ENCODE data around the gene AMBN.
"Not testable (repeated sequence)": the region's sequence is repeated elsewhere in the genome, so short reads cannot be mapped to it uniquely, and the experiment has no call there.

The AMBN gene

DNA sequence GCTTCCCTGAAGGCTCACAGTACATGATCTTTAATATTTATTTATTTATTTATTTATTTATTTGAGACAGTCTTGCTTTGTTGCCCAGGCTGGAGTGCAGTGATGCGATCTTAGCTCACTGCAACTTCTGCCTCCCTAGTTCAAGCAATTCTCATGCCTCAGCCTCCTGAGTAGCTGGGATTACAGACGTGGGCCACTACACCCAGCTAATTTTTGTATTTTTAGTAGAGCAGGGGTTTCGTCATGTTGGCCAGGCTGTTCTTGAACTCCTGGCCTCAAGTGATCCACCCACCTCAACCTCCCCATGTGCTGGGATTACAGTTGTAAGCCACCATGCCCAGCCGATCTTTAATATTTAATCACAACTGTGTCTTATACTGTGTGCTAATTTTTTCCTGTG, 58.7 kb downstream of the AMBN start:
- not testable (repeated sequence) for H2AFZ ChIP-seq (ENCODE audit: low read length); H2AK5ac ChIP-seq (ENCODE audit: low read depth, low read length); H3K18ac ChIP-seq (ENCODE audit: low read length); H3K14ac ChIP-seq (ENCODE audit: low read length); H3K4ac ChIP-seq (ENCODE audit: low read length); H3K36me3 ChIP-seq (replicated peaks in 1 of 2; ENCODE audit: control insufficient read depth in 2 of 2, insufficient read depth in 2 of 2, low read length in 2 of 2); H2BK12ac ChIP-seq (ENCODE audit: low read length); H3K4me3 ChIP-seq (ENCODE audit: low read length in 2 of 2); H3K4me1 ChIP-seq (ENCODE audit: control insufficient read depth in 2 of 2, insufficient read depth in 1 of 2, low read depth in 1 of 2, low read length in 2 of 2); H3K27me3 ChIP-seq (ENCODE audit: control insufficient read depth in 3 of 3, insufficient read depth in 3 of 3, low read depth in 1 of 3, low read length in 3 of 3); H3K27ac ChIP-seq (replicated peaks; ENCODE audit: low read length); H4K91ac ChIP-seq (ENCODE audit: low read depth, low read length, poor library complexity); H2BK120ac ChIP-seq (ENCODE audit: low read depth, low read length); DNase-seq (ENCODE audit: low spot score); H2BK15ac ChIP-seq (ENCODE audit: low read length); H3K4me2 ChIP-seq (ENCODE audit: insufficient read depth, low read length, poor library complexity, severe bottlenecking); H3K9ac ChIP-seq (ENCODE audit: low read depth, low read length, poor library complexity); H3K79me1 ChIP-seq (ENCODE audit: low read depth, low read length); H3K9me3 ChIP-seq (replicated peaks in 1 of 2; ENCODE audit: control insufficient read depth in 2 of 2, insufficient read depth in 1 of 2, low read depth in 1 of 2, low read length in 2 of 2); H2BK5ac ChIP-seq (ENCODE audit: low read length); H3K23ac ChIP-seq (ENCODE audit: low read depth, low read length, poor library complexity); H4K8ac ChIP-seq (ENCODE audit: low read depth, low read length)
- no CpG with 5 or more reads among the region's 4 CpGs for WGBS, 2 donors (ENCODE audit: extremely low coverage in 2 of 2, insufficient read length in 2 of 2, insufficient replicate concordance in 1 of 2)

DNA sequence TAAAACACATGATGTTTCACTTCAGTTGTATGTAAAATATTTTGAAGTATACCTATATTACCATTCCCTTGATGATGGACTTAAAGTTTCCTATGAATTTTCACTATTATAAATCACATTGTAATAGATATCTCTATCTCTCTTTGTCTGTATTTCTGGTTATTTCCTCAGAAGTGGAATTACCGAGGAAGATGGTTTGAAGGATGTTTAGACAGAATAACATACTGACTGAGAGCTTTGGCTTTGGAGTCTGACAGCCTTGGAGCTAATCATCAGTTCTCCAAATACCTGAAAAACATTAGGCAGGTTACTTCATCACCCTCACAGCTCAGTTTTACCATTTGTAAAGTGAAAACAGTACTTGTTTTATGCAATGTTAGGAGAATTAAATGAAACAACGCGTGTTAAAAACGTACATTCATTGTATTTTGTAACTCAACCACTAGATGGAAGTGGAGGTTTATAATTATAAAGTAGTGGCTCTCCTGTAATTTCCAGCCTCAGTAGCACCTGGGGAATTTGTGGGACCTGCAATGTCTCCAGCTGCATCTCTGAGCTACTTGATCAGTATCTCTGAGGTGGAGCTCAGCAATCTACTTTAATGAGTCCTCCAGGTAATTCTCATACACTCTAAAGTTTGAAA, 59.9 kb downstream of the AMBN start:
- Histone ChIP-seq H3K4me2 (ENCODE audit: insufficient read depth, low read length, poor library complexity, severe bottlenecking) (no peak overlapping the region), H4K91ac (ENCODE audit: low read depth, low read length, poor library complexity) (no peak overlapping the region), H3K14ac (ENCODE audit: low read length) (no peak overlapping the region), H3K4me1 (ENCODE audit: control insufficient read depth in 2 of 2, insufficient read depth in 1 of 2, low read depth in 1 of 2, low read length in 2 of 2) (no peaks in the 10 kb centered on the region), H2BK15ac (ENCODE audit: low read length) (no peak overlapping the region), H3K9me3 (replicated peaks in 1 of 2; ENCODE audit: control insufficient read depth in 2 of 2, insufficient read depth in 1 of 2, low read depth in 1 of 2, low read length in 2 of 2) (no peaks in the 10 kb centered on the region), H2BK12ac (ENCODE audit: low read length) (no peak overlapping the region), H3K4me3 (ENCODE audit: low read length in 2 of 2) (no peak overlapping the region), H3K23ac (ENCODE audit: low read depth, low read length, poor library complexity) (no peak overlapping the region), H3K36me3 (replicated peaks in 1 of 2; ENCODE audit: control insufficient read depth in 2 of 2, insufficient read depth in 2 of 2, low read length in 2 of 2) (no peaks in the 10 kb centered on the region), H3K27me3 (ENCODE audit: control insufficient read depth in 3 of 3, insufficient read depth in 3 of 3, low read depth in 1 of 3, low read length in 3 of 3) (peaks cover 0 to 3% (median 0%) of the 10 kb centered on the region in 3 experiments), H2BK5ac (ENCODE audit: low read length) (no peak overlapping the region), H3K4ac (ENCODE audit: low read length) (no peak overlapping the region), H3K79me1 (ENCODE audit: low read depth, low read length) (no peaks in the 10 kb centered on the region), H2AFZ (ENCODE audit: low read length) (peak overlapping the region; percentile 73), H2AK5ac (ENCODE audit: low read depth, low read length) (no peak overlapping the region), H3K18ac (ENCODE audit: low read length) (no peak overlapping the region), H2BK120ac (ENCODE audit: low read depth, low read length) (no peak overlapping the region), H3K9ac (ENCODE audit: low read depth, low read length, poor library complexity) (no peak overlapping the region), H3K27ac (replicated peaks; ENCODE audit: low read length) (no peak overlapping the region), H4K8ac (ENCODE audit: low read depth, low read length) (no peak overlapping the region)
- DNase-seq (ENCODE audit: low spot score) = peak; percentile 1
- WGBS, 2 donors (ENCODE audit: extremely low coverage in 2 of 2, insufficient read length in 2 of 2, insufficient replicate concordance in 1 of 2) = no CpG with 5 or more reads among the region's 4 CpGs

DNA sequence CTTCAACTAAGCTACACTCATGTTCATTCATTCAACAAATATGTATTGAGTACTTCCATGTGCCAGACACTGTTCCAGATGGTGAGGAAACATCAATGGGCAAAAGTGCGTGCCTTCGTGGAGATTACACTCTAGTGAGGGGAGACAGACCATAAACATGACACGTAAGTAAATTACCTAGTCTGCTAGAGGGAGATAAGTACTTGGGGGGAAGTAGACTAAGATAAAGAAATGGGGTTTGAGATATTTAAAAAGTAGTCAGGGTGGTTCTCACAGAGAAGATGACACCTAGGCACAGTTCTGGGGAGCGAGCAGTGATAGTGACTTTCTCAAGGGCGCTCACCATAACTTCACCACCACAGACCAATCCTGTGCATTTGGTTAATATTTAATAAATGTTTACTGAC, 62.6 kb downstream of the AMBN start:
- H3K27me3 ChIP-seq (ENCODE audit: control insufficient read depth in 3 of 3, insufficient read depth in 3 of 3, low read depth in 1 of 3, low read length in 3 of 3) = peaks cover 0 to 3% (median 0%) of the 10 kb centered on the region in 3 experiments
- H2AFZ ChIP-seq (ENCODE audit: low read length) = no peak overlapping the region
- WGBS, 2 donors (ENCODE audit: extremely low coverage in 2 of 2, insufficient read length in 2 of 2, insufficient replicate concordance in 1 of 2) = no CpG with 5 or more reads among the region's 5 CpGs
- no peak overlapping the region for H3K9ac ChIP-seq (ENCODE audit: low read depth, low read length, poor library complexity)
- no peak overlapping the region for H3K27ac ChIP-seq (replicated peaks; ENCODE audit: low read length)
- H3K36me3 ChIP-seq (replicated peaks in 1 of 2; ENCODE audit: control insufficient read depth in 2 of 2, insufficient read depth in 2 of 2, low read length in 2 of 2) = no peaks in the 10 kb centered on the region
- no peaks in the 10 kb centered on the region for H3K9me3 ChIP-seq (replicated peaks in 1 of 2; ENCODE audit: control insufficient read depth in 2 of 2, insufficient read depth in 1 of 2, low read depth in 1 of 2, low read length in 2 of 2)
- H3K4me2 ChIP-seq (ENCODE audit: insufficient read depth, low read length, poor library complexity, severe bottlenecking) = no peak overlapping the region
- H4K91ac ChIP-seq (ENCODE audit: low read depth, low read length, poor library complexity) = no peak overlapping the region
- no peak overlapping the region for H2BK120ac ChIP-seq (ENCODE audit: low read depth, low read length)
- no peak overlapping the region for H2BK12ac ChIP-seq (ENCODE audit: low read length)
- no peak overlapping the region for H2BK5ac ChIP-seq (ENCODE audit: low read length)
- no peak for DNase-seq (ENCODE audit: low spot score)
- no peak overlapping the region for H2AK5ac ChIP-seq (ENCODE audit: low read depth, low read length)
- no peak overlapping the region for H3K23ac ChIP-seq (ENCODE audit: low read depth, low read length, poor library complexity)
- H3K4ac ChIP-seq (ENCODE audit: low read length) = no peak overlapping the region
- H3K4me1 ChIP-seq (ENCODE audit: control insufficient read depth in 2 of 2, insufficient read depth in 1 of 2, low read depth in 1 of 2, low read length in 2 of 2) = no peaks in the 10 kb centered on the region
- H3K14ac ChIP-seq (ENCODE audit: low read length) = no peak overlapping the region
- H2BK15ac ChIP-seq (ENCODE audit: low read length) = no peak overlapping the region
- H3K4me3 ChIP-seq (ENCODE audit: low read length in 2 of 2) = no peak overlapping the region
- no peaks in the 10 kb centered on the region for H3K79me1 ChIP-seq (ENCODE audit: low read depth, low read length)
- H4K8ac ChIP-seq (ENCODE audit: low read depth, low read length) = no peak overlapping the region
- H3K18ac ChIP-seq (ENCODE audit: low read length) = no peak overlapping the region

All from neuronal stem cell (in vitro differentiated cells).